NT2/D1 (cell line): Measurements from ENCODE around the gene MORN1.

Experiments
- DNase-seq: peaks from one replicate; pipeline ENCODE4 v3.0.0-alpha.2; 2011; ENCODE audit warnings: low read depth, low spot score
- H3K27me3 ChIP-seq: 2 replicates; pipeline ENCODE4 v1.6.0; 2011; ENCODE audit warnings: mild to moderate bottlenecking; ENCODE audit not compliant: insufficient read length, insufficient read depth
- H3K36me3 ChIP-seq: 2 replicates; pipeline ENCODE4 v1.6.1; 2011; ENCODE audit warnings: mild to moderate bottlenecking, low read length, mixed read lengths; ENCODE audit not compliant: insufficient read depth, insufficient read length
- H3K4me1 ChIP-seq: 2 replicates; pipeline ENCODE4 v1.5.1; 2011; ENCODE audit not compliant: insufficient read depth, insufficient read length
- H3K4me3 ChIP-seq: 2 replicates; pipeline ENCODE4 v1.5.1; 2011; ENCODE audit warnings: low read depth; ENCODE audit not compliant: insufficient read length
- H3K9ac ChIP-seq: 2 replicates; pipeline ENCODE4 v1.6.0; 2011; ENCODE audit warnings: low read depth; ENCODE audit not compliant: insufficient read length
- H3K9me3 ChIP-seq: 2 replicates; pipeline ENCODE4 v1.5.1; 2011; ENCODE audit warnings: mild to moderate bottlenecking, low read length; ENCODE audit not compliant: insufficient read depth
- SUZ12 ChIP-seq: IDR thresholded peaks from 2 replicates; pipeline ENCODE4 v1.6.1; 2011; ENCODE audit not compliant: insufficient read length, insufficient read depth; ENCODE audit errors: extremely low read depth
- YY1 ChIP-seq: IDR thresholded peaks from 2 replicates; pipeline ENCODE4 v1.6.1; 2011; ENCODE audit not compliant: insufficient read length, insufficient read depth
- ZNF274 ChIP-seq: IDR thresholded peaks from 2 replicates; pipeline ENCODE4 v1.6.1; 2011; ENCODE audit warnings: mild to moderate bottlenecking, low read depth, low read length

The MORN1 gene

GRCh38 chr1:2435746-2436355 lies 44.5 kb upstream of the MORN1 start:
- TF ChIP-seq YY1 (no peak), SUZ12 (no peak)
- no peaks in the 10 kb centered on the region for H3K9me3 ChIP-seq
- peaks cover 4% of the 10 kb centered on the region for H3K27me3 ChIP-seq
- peaks cover 10% of the 10 kb centered on the region for H3K4me1 ChIP-seq
- no peaks in the 10 kb centered on the region for H3K36me3 ChIP-seq
- no peak for DNase-seq
- H3K9ac ChIP-seq, result no peak overlapping the region
- no peak overlapping the region for H3K4me3 ChIP-seq

DNA sequence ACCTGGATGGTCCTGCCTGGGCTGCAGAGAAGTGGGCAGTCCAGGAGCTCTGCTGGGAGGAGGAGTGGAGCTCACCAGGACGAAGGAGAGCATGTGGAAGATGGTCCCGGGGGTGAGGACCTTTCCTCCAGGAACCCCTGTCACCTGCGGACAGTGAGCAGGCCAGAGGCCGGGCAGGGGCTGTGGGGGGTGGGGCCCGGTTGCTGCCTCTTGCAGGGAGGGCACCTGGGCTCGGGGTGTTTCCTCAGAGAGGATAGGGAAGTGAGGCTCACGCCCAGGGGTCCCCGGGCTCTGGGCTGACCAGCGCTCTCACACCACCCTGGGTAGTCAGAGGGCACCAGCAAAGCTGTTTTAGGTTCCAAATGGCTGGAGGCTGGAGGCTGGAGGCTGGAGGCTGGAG lies 43.7 kb upstream of the MORN1 start:
- Histone ChIP-seq H3K4me1 (peaks cover 10% of the 10 kb centered on the region), H3K4me3 (no peak overlapping the region), H3K27me3 (peaks cover 4% of the 10 kb centered on the region), H3K9me3 (peaks cover 4% of the 10 kb centered on the region; the same call in 1 of the 2 replicates), H3K9ac (no peak overlapping the region), H3K36me3 (no peaks in the 10 kb centered on the region)
- no peak for TF ChIP-seq SUZ12
- DNase-seq, result no peak

- Histone ChIP-seq H3K27me3 (peaks cover 4% of the 10 kb centered on the region), H3K36me3 (no peaks in the 10 kb centered on the region), H3K4me3 (no peak overlapping the region), H3K4me1 (peaks cover 10% of the 10 kb centered on the region), H3K9me3 (peaks cover 14% of the 10 kb centered on the region; the same call in 1 of the 2 replicates), H3K9ac (no peak overlapping the region)
- TF ChIP-seq ZNF274 (no peak), SUZ12 (no peak), YY1 (no peak)
- no peak for DNase-seq
Observed at GRCh38 chr1:2433936-2434655, 42.7 kb upstream of the MORN1 start.

DNA sequence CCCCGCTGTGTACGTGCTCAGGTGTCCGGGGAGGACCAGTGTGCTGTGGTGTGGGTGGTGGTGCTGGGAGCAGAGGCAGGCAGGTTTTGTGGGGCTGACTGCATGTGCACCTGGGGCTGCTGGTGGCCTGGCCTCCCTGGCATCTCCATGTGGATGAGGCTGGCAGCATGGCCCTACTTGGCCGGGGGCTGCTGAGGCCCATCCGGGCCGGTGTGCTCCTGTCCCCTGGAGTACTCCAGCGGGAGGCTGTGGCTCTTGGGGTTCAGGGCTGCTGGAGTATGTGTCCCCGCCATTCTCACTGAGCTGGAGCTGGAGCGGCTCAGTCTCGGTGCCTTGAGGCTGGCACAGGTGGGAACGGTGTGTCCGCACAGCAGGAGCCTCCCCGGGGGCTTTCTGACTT lies 41.8 kb upstream of the MORN1 start:
- no peak for DNase-seq
- peaks cover 16% of the 10 kb centered on the region; the same call in 1 of the 2 replicates for H3K9me3 ChIP-seq
- no peak overlapping the region for H3K9ac ChIP-seq
- H3K4me3 ChIP-seq, result no peak overlapping the region
- H3K36me3 ChIP-seq, result no peaks in the 10 kb centered on the region
- peaks cover 4% of the 10 kb centered on the region for H3K27me3 ChIP-seq
- TF ChIP-seq SUZ12 (no peak), ZNF274 (no peak), YY1 (no peak)
- H3K4me1 ChIP-seq, result peaks cover 10% of the 10 kb centered on the region

DNA sequence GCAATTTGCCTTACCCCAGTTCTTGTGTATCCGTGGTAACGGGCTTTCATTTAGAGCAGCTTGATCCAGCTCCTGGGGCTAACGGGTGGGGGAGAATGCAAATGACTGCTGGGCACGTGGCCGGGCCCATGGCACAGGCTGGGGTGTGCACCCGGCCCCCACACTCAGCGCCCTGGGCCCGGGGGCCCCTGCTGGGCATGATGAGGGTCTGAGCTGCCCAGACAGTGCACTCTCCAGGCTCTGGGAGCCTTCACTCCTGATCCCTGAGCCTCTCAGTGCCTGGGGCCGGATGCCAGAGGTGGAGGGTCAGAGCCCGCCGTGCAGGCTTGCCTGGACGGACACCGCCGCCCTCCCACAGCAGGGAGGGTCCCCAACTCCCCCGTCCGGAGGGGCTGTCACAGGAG lies 41.1 kb upstream of the MORN1 start:
- no peak overlapping the region for H3K9ac ChIP-seq
- H3K9me3 ChIP-seq, result peaks cover 16% of the 10 kb centered on the region; the same call in 1 of the 2 replicates
- no peak for DNase-seq
- H3K4me3 ChIP-seq, result no peak overlapping the region
- H3K36me3 ChIP-seq, result no peaks in the 10 kb centered on the region
- peaks cover 4% of the 10 kb centered on the region for H3K27me3 ChIP-seq
- peaks cover 10% of the 10 kb centered on the region for H3K4me1 ChIP-seq
- TF ChIP-seq SUZ12 (no peak), ZNF274 (no peak), YY1 (no peak)

- peaks cover 4% of the 10 kb centered on the region for H3K27me3 ChIP-seq
- no peak for TF ChIP-seq YY1
- TF ChIP-seq ZNF274, result no peak
- TF ChIP-seq SUZ12, result no peak
- DNase-seq, result no peak
- no peaks in the 10 kb centered on the region for H3K36me3 ChIP-seq
- H3K9me3 ChIP-seq, result peaks cover 16% of the 10 kb centered on the region; the same call in 1 of the 2 replicates
- H3K4me3 ChIP-seq, result no peak overlapping the region
- H3K4me1 ChIP-seq, result peaks cover 10% of the 10 kb centered on the region
- H3K9ac ChIP-seq, result no peak overlapping the region
Observed at GRCh38 chr1:2431518-2431917, 40.2 kb upstream of the MORN1 start.

- TF ChIP-seq SUZ12, result no peak
- TF ChIP-seq YY1, result no peak
- no peak for TF ChIP-seq ZNF274
- no peaks in the 10 kb centered on the region for H3K36me3 ChIP-seq
- no peak for DNase-seq
- H3K4me1 ChIP-seq, result peaks cover 10% of the 10 kb centered on the region
- H3K27me3 ChIP-seq, result peaks cover 4% of the 10 kb centered on the region
- peaks cover 16% of the 10 kb centered on the region; the same call in 1 of the 2 replicates for H3K9me3 ChIP-seq
- H3K9ac ChIP-seq, result no peak overlapping the region
- no peak overlapping the region for H3K4me3 ChIP-seq
Observed at GRCh38 chr1:2431103-2431502, 39.7 kb upstream of the MORN1 start.
